Inflammatory macrophage treated with lipopolysaccharide for 4 hours (primary cell): ENCODE measurements around the gene NUDCD2.
"Not testable (repeated sequence)": the region's sequence is repeated elsewhere in the genome, so short reads cannot be mapped to it uniquely, and the experiment has no call there.

Experiments
- DNase-seq: peaks from one replicate; pipeline ENCODE4 v3.0.0-alpha.2; 2020

NUDCD2 gene

DNA sequence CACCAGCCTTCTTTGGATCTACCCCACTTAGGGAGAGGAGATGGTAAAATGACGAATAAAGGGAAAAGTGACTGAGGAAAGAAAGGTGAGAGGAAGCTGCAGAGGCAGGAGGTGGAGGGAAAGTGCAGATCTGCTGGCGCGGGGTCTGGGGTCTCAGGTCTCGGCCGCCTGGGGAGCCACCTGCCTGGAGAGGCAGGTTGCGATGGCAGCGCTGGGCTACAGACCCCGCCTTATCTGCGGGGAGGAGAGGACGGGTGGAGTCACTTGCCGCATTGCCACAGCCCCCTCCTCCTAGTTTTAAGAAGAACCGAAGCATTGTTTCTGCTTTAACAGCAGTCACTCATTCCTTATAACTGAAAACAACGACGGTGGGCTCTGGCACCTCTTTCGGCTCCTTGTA is 44.2 kb downstream of the NUDCD2 start:
- not testable (repeated sequence) for DNase-seq

- DNase-seq: no peak
Observed at GRCh38 chr5:163410505-163410904, 49.4 kb downstream of the NUDCD2 start.

DNA sequence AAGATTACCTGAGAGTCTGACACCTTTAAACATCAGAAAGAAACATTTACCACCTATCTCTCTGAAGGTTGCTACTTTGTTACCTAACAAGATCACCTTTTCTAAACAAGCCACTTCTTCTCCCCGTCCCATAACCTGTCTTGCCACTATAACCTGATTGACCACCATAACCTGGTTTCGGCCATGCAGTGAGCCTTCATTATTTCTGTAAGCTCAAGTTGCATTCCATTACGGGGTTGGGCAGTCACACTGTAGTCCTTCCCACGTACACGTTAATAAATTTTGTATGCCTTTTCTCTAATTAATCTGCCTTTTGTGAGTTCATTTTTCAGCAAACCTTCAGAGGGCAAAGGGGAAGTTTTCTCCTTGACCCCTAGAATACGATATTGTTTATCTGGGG is 50.5 kb downstream of the NUDCD2 start:
- DNase-seq: no peak

DNA sequence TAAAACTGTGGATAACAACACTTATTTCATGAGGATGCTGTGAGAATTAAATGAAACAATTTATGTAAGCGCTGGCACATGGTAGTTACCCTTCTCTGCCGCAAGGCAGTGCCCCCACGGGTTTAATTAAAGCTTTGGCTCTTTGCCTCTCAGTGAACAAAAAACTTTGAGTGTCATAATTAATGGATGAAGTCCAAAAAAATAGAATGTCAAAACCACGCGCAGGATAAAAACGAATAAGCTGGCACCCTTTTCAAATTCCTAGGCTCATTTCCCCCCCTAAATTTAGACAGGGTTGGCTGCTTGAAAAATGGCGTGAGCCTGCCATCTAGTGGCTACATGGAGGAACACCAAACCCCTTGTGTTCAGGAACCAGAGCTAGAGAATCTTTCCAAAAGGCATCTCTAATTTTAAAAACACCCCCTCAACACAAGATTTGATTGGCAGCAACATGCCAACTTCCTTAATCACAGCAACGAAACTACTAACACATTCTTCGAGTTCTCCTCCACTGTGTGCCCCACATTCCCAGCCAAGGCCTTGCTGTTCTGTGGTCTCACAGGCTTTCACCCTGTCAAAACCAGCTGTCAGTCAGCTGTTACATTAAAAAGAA is 51.5 kb downstream of the NUDCD2 start:
- DNase-seq: peak; percentile 56

DNA sequence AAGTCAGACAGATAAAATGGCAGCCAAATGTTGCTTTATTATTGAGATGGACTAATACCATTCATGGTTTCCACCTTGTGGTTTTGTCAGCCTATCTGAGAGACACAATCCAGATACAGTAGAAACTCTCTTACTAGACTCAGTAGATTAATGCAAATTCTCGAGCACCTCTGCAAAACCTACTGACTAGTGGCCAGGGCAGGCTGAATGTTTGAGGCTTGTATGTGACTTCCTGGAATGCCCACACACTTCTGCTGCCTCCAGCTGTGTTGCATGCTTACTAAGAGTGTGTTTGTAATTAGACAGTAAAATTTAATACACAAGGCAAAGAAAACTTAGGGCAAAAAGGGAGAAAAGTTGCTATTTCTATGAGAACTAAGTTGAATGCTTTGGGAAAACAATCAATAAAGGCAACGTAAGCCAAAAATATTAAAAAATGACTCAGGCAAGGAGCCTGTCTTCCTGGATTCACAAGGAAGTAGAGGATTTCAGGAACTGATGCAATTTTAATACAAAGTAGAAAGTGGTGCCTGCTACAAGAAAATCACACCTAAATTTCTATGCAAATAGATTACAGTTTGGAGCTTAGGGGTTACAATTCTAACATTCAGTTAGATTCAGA is 52.8 kb downstream of the NUDCD2 start:
- peak; percentile 57 for DNase-seq

- DNase-seq: no peak
Observed at GRCh38 chr5:163404364-163405173, 55.3 kb downstream of the NUDCD2 start.

DNA sequence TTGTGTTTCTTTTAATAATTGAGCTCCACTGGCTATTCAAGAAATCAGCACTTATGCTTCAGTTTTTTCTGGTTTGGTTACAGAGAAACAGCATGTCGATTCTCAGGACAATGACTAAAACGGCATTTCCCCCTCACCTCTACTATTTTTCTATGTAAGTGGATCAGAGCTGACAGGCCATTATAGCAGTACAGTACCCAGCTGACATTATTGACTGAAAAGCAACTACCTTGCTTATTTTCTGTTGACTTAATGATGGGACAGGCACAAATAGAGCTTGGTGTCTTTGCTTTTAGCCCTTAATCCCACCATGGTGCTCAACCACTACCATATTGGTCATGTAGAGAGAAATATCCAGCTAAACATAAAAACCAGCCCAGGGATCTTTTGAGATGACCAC is 57.9 kb downstream of the NUDCD2 start:
- DNase-seq: no peak

GRCh38 chr5:163401271-163401670 is 58.6 kb downstream of the NUDCD2 start:
- no peak for DNase-seq

GRCh38 chr5:163399923-163400322 is 60.0 kb downstream of the NUDCD2 start:
- no peak for DNase-seq

GRCh38 chr5:163397354-163397753 is 62.5 kb downstream of the NUDCD2 start:
- no peak for DNase-seq

DNA sequence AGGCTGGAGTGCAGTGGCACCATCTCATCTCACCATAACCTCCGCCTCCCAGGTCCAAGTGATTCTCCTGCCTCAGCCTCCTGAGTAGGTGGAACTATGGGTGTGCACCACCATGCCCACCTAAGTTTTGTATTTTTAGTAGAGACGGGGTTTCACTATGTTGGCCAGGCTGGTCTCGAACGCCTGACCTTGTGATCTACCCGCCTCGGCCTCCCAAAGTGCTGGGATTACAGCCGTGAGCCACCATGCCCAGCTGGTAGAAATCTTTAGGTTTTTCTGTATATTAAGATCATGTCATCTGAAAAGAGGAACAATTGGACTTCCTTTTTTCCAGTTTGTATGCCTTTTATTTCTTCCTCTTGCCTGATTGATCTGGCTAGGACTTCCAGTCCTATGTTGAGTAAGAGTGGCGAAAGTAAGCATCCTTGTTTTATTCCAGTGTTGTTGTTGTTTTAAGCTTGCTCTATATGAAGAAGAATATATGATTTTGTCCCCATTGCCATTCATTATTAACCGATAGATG is 63.0 kb downstream of the NUDCD2 start:
- DNase-seq: peak; percentile 59
